Mesenteric fat pad (tissue), 1 donor: ENCODE measurements around the gene SHANK1. TPM values are rescaled to one million over a fixed set of nuclear protein-coding genes. Genes with fewer than 3 reads are reported as not detected.

Source experiments
- DNase-seq: peaks from one replicate; pipeline ENCODE4 v3.0.0-alpha.2; 2020; ENCODE audit warnings: low spot score
- total RNA-seq: library from RNA; stranded (reverse); fragmentation: NEBNext Ultra II Directional; extraction: Animal tissue kit (Norgen Biotek cat#: 25700); gene quantifications from one replicate; pipeline ENCODE4 v1.2.1, GENCODE V29; 2021
- donor health status: DM: yes; HTN: yes; CAD: no.

The SHANK1 gene
- total RNA-seq, 1 donor from 2014 or later, result 0.74 TPM

DNA sequence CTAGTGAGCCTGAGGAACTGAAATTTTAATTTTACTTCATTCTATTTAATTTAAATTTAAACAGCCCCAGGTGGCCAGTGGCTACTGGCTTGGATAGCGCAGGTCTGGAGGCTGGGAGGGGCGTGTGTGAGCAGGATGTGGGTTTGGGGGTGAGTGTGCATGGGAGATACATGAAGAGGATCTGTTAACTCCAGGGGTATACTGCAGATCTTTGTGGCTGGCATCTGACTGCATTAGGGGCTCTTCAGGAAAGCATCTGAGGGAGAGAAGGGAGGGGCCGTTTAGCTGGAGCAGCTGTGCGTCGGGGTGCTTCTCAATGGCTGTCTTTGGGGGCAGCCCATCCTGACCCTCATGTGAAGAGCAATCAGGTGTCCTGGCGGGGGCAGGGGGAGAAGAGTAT is 6.8 kb downstream of the SHANK1 start:
- no peak for DNase-seq

DNA sequence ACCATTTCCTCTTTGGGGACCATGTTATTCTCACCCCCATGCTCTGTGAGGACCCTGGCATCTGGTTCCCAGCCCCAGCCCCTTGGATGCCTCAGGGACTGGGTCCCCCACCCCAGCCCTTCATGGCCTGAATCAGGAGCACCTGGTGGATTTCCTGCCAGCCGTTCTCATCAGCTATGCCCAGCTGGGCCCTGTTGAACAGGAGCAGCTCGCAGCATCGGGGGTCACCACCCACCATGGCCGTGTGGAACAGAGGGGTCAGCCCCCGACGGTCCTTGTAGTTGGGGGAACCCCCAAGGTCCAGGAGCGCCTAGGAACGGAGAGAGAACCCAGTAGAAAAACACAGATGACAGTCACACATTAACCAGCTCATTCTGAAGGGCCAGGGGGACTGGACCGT is 7.8 kb downstream of the SHANK1 start:
- no peak for DNase-seq

DNA sequence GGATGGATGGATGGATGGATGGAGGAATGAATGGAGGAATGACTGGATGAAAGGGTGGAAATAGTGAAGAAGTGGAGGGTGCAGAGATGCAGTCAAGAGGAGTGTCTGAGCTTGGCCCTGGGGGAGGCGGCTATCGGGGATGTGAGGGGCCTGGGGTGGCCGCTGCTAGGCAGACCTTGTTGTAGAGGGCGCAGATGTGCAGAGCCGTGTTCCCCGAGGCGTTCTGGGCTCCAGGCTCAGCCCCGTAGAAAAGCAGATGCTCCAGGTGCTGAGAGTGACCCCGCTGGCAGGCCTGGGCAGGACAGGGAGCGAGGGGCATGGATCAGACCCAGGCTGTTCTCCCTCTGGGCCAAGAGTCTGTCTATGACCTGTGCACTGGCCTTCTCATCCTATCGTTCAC is 8.4 kb downstream of the SHANK1 start:
- no peak for DNase-seq

DNA sequence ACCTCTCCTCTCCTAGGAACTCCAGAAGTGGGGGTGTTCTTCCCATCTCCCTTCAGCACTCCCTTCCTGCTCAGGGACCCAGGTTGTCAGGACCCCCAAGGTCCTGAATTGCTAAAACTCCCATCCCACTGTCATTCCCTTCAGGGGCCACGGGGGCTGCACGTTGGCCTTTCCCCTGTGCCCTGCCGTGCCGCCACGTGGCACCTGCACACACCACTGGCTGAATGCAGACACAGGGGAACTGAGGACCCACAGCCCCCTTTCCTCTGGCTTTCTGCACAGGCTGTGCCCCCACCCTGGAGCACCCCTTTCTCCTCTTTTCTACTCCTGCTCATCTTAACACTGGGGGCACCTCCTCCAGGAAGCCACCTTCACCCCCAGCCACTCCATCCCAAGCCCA is 9.0 kb downstream of the SHANK1 start:
- DNase-seq, result no peak

DNA sequence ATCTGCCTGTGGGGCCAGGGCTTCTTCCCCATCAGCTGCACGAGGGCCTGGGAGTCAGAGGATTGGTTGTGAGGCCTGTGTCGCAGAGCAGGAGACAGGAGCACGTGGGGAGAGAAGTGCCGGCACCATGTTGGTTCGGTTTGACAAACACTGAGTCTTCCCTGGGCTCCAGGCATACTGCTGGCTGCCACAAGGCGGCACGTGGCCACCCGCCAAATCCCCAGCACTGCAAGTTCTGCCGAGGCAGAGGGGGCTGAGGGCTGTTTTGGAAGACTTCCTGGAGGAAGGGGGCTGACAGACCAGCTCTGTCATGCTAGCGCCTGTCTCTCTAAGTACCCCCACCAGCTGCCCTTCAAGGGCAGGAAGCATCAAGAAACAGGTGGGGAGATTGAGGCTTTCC is 9.5 kb downstream of the SHANK1 start:
- DNase-seq, result no peak

DNA sequence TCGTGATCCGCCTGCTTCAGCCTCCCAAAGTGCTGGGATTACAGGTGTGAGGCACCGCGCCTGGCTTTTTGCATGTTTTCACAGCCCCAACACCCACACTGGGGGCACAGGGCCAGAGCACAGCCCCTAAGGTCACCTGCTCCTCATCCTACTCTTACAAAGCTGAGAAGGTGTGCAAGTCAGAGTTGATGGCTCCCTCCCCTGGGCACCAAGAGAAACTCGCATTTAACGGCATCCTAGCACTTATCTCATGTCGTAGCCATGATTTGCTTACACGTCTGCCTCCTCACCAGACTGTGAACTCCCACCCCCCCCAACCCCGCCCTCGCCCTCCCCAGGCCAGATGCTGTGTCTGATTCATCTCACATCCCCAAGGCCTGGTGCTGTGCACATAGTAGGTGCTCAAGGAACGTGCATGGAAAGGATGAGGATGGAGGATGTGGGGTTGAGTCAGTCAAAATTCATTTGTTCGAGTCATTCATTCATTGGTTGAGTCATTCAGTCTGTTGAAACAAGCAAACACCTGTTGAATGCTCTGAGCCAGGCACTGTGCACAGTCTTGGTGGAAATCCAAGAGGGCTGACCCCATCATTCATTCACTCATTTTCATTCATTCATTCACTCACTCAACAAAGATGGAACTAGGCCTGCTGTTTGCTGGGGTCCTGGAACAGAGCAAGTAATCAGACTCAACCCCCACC is 11.3 kb downstream of the SHANK1 start:
- no peak for DNase-seq

DNA sequence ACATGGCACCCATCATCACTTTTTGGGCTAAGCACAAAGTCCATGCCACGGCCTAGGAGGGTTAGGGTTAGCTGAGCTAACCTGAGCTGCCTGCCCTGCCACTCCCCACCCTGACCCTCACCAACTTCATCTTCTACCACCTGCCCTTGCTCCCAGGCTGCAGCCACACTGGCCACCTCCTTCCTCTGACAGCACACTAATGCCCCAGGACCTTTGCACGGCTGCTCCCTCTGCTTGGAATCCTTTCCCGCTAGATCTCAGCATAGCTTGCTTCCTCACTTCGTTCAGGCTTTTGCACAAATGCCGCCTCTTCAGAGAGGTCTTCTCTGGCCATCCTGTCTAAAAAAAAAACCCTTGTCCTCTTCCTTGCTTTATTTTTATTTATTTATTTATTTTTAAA is 13.2 kb downstream of the SHANK1 start:
- no peak for DNase-seq

DNA sequence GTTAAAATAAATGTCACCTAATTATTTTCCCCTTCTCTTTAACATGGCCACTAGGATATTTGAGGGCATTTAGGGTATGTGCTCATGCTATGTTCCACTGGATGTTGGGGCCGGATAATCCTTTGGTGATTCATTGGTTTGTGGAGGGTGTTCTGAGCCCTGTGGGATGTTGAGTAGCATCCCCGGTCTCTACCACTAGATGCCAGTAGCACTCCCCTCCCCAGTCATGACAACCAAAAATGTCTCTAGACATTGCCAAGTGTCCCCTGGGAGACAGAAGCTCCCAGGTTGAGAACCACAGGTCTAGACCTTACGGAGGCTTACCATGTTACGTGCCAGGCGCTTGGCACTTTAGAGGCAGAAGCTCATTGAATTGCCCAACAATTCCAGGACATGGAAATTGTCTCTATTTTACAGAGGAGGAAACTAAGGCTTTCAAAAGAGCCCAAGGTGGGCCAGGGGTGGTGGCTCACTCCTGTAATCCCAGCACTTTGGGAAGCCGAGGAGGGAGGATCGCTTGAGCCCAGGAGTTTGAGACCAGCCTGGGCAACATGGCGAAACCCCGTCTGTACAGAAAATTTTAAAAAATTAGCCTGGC is 14.1 kb downstream of the SHANK1 start:
- no peak for DNase-seq

DNA sequence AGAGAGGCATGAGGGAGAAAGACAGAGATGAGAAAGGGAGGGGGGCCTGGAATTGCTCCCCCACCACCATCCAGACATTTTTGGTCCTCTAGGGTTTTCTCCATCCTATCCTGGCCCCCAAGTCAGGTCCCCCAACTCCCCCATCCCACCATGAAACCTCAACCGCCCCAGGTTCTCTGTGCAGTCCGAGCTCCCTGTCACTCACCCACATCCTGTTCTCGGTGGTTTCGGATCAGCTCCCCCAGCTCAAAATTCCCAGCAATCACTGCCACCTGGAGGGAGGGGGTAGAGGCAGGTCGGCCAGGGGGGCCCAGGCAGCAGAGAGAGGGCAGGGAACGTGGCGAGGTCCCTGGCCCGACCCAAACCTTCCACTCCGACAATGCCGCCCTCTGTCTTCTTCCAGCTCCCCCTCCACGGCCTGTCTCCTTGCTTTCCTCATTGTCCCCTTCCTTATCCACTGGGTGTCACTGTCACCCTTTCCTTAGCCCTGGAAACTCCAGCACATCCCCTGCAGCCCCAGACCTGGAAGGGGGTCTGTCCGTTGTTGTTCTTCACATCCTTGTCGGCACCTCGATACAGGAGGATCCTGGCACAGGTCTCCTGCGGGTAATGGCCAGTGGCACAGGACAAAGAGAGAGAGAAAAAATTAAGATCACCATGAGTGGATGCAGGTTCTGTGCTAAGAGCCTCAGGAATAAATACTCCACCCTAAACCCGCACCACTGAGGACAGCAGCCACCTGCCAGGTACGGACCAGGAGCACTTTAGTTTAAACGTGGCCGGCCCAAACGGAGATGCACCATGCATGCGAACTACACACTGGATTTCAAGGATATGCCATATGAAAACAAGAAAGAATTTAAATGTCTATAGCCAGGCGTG is 15.4 kb downstream of the SHANK1 start:
- DNase-seq, result no peak

DNA sequence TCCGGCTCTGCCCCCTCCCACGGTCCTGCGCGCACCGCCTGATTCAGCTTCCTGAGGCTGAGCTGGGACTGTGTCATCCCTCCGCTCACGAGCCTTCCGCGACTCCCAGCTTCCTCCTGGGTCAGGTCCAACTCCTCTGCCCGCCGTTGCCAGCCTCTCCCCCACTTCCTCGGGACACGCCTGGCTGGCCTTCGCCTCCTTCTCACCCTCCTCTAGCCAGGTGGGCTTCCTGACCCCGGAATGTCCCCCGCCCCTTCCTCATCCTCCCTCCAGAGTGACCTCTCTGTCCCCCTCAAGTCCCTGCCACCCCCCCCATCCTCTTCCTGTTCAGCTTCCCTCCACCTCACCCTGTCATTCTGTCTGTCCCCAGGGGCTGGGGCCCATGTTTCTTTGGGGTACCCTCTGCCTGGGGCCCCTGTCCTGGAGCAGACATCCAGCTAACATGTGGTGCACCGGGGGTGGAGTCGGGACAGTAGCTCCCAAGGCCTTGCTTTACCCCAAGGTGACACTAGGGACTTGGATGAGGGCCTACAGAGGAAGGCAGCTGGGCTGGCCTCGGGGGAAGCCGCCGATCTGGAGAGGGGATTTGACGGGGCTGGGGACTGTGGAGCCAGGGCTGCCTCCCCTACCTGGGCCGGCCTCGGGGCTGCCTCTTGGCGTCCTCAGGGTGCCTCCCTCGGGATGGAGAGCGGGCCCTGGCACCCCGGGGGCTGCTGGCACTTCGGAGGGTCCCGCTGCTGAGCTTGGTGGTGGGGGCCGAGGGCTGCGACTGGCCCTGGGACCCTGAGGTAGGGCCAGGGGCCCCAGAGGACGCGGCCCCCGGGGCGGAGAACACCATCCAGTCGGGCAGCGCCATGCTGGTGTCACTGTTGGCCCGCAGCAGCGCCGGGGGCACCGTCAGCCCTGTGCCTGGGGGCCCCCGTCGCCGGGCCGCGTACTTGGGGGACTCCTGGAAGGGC is 16.5 kb downstream of the SHANK1 start:
- no peak for DNase-seq

DNA sequence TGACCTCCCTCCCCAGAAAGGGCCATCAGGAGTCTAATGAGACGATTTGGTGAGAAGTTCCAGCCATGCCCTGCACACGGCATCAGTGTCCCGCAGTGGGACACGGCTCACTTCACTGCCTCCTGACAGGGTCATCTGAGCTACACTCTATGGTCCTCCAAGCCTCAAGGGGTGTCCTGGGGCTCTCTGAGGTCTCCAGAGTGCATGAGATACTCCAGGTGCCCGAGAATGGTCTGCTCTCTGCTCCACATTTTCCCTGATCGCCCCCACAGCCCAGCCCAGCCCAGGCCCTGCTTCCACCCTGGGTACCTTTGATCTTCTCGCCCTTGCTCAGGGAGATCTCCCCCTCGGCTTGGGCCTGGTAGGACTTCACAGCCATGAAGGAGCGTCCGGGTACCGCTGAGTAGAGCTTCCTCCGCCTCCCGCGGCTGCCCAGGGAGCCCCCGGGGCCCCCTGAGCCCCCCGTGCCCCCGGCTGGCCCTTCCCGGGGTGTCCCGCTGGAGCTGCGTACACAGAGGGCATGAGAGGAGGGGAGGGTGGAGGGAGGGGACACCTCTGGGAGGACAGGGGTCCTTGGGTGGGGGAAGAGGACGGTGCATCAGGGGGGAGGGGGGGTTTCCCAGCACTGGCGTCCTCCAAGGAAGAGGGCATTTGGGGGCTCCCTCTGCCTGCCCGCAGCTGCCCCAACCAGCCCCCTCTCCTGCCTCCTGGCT is 17.3 kb downstream of the SHANK1 start:
- DNase-seq, result no peak

DNA sequence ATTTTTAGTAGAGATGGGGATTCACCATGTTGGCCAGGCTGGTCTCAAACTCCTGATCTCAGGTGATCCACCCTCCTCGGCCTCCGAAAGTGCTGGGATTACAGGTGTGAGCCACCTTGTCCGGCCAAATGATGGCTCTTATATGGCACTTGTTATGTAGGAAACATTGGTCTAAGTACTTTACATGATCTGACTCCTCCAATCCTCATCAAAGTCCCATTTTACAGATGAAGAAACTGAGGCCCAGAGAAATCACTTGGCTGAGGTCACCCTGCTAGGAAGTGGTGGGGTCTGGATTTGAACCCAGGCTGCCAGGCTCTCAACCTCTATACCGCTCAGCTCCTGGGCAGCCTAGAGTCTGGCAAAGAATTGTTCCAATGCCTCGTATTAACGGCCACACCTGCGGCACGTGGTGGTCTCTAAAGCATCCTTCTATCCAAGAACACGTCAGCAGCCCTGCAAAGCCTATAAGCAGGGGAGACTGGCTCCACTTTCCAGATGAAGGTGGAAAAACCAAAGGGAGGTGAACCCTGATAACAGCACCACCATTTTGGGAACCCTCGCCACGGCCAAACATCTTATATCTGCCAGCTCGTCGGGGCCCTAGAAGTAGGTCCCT is 18.1 kb downstream of the SHANK1 start:
- DNase-seq, result no peak

DNA sequence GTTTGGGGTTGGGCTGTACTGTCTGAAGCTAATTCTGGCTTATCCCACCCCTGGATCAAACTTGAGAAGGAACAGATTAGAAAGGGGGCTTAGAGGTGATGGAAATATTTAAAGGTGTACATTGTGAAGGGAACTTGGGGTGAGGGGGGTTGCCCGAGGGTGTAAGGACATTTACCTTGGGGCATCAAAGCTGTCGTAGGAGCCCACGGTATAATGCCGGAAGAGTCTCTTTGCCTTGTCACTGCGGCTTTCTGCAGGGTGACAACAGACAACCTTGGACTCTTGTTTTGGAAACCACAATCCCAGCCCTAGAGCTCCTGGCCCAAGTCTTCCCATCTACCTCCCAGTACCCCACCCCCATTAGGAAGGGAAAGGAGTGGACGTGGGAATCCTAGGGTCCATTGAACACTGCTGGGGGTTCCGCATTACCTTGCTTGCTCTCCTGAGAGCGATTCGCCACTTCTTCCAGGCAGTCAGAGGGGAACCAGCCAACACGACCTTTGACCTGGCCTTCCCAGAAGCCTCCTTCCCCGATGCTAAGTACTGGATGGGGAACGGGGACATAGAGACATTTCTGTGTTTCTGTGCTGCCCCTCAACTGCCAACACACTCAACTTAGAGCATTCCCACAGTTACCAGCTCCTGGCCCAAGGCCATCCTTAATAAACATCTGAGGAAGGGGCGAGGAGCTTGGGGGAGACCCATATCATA is 22.0 kb downstream of the SHANK1 start:
- DNase-seq, result no peak

DNA sequence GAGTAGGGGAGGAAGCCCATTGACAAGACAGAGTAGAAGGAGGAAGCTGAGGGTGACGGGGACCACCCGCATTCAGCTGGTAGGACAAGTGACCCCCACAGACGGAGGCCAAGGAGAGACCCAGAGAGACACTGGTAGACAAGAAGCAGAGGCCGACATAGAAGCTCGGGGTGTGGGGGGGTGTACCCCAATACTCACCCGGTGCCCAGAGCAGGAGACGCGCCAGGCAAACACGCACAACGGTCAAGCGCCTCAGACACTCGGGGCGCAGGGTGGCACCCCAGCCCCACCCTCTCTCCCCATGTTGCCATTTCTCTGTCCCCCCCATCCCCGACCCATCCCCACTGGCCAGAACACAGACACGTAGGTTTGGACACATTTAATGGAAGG is 23.5 kb downstream of the SHANK1 start:
- no peak for DNase-seq

DNA sequence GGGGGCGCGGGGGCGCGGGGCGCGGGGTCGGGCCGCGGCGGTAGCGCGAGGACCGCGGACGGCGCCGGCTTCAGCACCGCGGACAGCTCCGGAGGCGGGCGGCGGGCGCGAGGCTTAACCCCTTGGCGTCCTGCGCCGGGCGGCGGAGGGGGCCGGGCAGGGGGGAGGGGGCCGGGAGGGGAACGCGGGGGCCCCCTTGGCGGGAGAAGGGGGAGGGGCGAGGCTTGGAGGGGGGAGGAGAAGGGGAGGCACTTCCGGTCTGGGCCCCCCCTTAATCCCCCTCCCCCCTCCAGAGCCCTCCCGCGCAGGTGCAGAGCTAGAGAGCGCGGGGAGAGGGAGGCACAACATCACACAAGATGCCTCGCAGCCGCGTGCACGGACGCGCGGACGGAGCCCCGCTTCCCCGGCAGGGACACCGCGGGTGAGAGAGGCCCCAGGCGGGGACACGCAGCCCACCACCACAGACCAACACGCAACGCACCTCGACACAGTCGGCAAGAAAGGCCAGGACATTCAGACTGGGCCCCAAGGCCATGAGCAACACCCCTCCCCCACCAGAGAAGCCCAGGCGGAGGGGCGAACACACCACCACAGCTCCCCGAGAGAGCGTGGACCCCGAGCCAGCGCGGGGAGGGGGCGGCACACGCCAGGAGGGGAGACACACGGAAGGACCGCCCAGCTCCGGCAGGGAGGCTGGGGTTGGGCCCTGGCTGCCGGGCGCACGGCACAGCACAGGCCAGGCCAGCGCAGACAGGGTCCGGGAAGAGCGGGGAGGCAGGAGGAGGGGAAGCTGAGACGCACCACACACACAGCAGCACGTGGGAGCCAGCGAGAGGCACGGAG is 24.1 kb downstream of the SHANK1 start:
- no peak for DNase-seq

DNA sequence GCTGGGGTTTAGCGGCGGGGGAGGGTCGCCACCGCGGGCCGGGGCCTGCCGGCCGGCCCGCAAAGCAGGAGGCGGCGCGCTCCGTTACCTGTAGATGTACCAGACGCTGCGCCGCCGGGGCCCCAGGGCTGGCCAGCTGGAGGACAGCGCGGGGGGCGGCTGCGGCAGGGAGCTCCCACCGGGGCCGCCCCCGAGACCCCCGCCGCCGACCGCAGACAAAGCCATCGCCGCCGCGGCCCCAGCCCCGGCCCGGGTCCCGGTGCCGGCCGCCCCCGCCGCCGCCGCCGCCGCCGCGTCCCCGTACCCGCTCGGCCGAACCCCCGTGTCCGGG is 24.8 kb downstream of the SHANK1 start:
- DNase-seq, result no peak

DNA sequence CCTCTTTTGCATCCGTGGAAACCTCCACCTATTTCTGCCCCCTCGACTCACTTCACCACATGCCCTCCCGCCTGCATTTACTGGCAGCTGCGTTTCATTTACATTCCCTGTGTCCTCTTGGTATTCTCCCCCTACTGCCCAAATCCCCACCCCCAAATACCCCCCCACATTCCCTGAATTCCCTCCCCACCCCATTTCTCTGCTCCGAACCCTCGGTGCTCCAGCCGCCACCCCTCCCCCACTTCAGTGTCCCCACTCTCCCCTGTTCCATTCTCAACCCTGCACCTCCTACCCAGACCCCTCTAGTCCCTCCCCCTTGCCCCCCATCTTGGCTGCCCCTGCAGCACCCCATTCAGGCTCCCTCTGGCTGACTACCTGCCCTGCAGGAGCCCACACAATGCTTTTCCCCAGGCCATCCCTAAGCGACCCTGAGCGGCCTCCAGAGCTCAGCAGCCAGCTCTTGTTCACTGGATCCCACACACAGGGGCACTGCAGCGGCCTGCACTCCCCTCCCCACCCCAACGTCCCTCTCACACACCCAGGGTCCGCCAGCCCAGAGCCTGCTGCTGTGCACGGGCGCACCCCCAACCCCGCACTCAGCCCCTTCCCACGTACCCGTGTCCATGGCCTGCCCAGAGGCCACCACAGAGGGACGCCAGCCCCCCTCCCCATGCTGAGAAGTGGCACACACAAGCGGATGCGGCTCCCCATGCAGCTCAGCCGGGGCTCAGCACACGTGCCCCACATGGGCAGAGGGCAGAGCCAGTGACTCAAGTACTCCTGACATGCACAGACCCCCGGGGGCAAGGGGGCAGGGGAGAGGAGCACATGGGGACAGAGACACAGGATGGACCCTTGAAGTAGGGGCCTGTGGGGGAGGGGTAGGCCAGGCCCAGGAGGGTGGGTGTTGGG is 26.3 kb downstream of the SHANK1 start:
- no peak for DNase-seq

DNA sequence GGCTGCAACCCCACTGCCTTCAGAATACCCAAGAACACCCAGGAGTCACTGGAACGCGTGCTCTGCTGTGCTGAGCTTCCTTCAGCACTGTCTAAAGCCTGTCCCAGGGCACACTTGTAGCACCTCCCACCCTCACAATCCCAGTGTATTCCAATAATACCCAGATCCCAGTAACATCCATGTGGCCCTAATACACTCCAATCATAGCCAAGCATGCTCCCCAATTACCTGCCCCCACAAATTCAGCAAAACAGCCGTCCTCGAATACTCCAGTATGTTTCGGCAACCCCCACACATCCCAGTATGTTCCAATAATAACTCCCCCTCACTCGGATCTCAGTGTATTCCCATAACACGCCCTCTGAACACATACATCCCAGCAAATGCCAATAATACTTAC is 29.2 kb downstream of the SHANK1 start:
- no peak for DNase-seq
